ENCODE measurements around the gene POMGNT1.

DNA sequence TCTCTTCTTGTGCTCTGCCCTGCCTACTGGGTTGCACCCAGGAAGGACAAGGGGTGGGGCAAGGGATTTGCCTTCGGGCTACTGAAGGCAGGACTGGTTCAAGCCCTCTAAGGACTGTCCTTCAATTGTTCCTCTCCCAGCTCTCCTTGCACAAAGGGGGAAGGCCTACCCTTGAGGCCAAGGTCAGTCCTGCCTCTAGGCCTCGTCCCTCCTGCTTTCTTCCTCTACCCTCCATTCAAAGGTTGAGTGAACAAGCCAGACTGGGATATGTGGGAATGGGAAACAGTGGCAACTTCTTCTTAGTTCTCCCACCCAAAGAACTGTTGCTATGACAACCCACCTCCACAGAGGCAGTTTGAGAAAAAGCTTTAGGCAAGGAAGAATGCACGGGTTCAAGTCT, 7.6 kb upstream of the POMGNT1 start:
- no peak for TF ChIP-seq POLR2A (IDR thresholded peaks at IDR 0.05; ENCODE audit: extremely low read depth, insufficient read length)
- TF ChIP-seq, protein P1, sequence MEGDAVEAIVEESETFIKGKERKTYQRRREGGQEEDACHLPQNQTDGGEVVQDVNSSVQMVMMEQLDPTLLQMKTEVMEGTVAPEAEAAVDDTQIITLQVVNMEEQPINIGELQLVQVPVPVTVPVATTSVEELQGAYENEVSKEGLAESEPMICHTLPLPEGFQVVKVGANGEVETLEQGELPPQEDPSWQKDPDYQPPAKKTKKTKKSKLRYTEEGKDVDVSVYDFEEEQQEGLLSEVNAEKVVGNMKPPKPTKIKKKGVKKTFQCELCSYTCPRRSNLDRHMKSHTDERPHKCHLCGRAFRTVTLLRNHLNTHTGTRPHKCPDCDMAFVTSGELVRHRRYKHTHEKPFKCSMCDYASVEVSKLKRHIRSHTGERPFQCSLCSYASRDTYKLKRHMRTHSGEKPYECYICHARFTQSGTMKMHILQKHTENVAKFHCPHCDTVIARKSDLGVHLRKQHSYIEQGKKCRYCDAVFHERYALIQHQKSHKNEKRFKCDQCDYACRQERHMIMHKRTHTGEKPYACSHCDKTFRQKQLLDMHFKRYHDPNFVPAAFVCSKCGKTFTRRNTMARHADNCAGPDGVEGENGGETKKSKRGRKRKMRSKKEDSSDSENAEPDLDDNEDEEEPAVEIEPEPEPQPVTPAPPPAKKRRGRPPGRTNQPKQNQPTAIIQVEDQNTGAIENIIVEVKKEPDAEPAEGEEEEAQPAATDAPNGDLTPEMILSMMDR (IDR thresholded peaks at IDR 0.05; ENCODE audit: low read depth, low read length): no peak
